Parathyroid adenoma (tissue), 2 donors: Measurements from ENCODE around the gene TIMM23.

Source experiments
- H2AFZ ChIP-seq: fragments of 300-600 bp; sonication (generic); one replicate; pipeline ENCODE4 v1.7.0; 2017; ENCODE audit warnings: antibody characterized with exemption, mild to moderate bottlenecking
- H3K27ac ChIP-seq: fragments of 300-600 bp; sonication (generic); one replicate; pipeline ENCODE4 v1.7.0; 2017
- H3K27me3 ChIP-seq: fragments of 300-600 bp; sonication (generic); one replicate; pipeline ENCODE4 v1.7.0; 2017; ENCODE audit warnings: low read length; ENCODE audit not compliant: control insufficient read depth, insufficient read depth
- H3K36me3 ChIP-seq: fragments of 300-600 bp; sonication (generic); one replicate; pipeline ENCODE4 v1.7.0; 2017; ENCODE audit warnings: low read length; ENCODE audit not compliant: control insufficient read depth, insufficient read depth
- H3K4me1 ChIP-seq: fragments of 300-600 bp; sonication (generic); one replicate; pipeline ENCODE4 v1.7.0; 2017; ENCODE audit warnings: control low read depth
- H3K4me2 ChIP-seq: fragments of 300-600 bp; sonication (generic); one replicate; pipeline ENCODE4 v1.7.0; 2017; ENCODE audit warnings: low read length
- H3K4me3 ChIP-seq: fragments of 300-600 bp; sonication (generic); one replicate; pipeline ENCODE4 v1.7.0; 2017; ENCODE audit warnings: low read depth, low read length
- H3K79me2 ChIP-seq: fragments of 300-600 bp; sonication (generic); one replicate; pipeline ENCODE4 v1.7.0; 2017; ENCODE audit warnings: control low read depth
- H3K9ac ChIP-seq: fragments of 300-600 bp; sonication (generic); one replicate; pipeline ENCODE4 v1.7.0; 2017; ENCODE audit warnings: mild to moderate bottlenecking
- H3K9me3 ChIP-seq: fragments of 300-600 bp; sonication (generic); one replicate; pipeline ENCODE4 v1.7.0; 2017; ENCODE audit warnings: low read length; ENCODE audit not compliant: control insufficient read depth
- CTCF ChIP-seq: fragments of 300-600 bp; sonication (generic); IDR thresholded peaks from one replicate; pipeline ENCODE4 v1.7.0; 2017; ENCODE audit warnings: antibody characterized with exemption, mild to moderate bottlenecking
- donor health status: primary hyperparathyroidism.

TIMM23 gene

GRCh38 chr10:46033602-46034011, 61.3 kb downstream of the TIMM23 start:
- no peaks in the 10 kb centered on the region for H3K9me3 ChIP-seq

GRCh38 chr10:46035923-46036849, 63.9 kb downstream of the TIMM23 start:
- no peak overlapping the region for H2AFZ ChIP-seq
- H3K79me2 ChIP-seq: no peaks in the 10 kb centered on the region
- no peak overlapping the region for H3K4me3 ChIP-seq
- no peaks in the 10 kb centered on the region for H3K27me3 ChIP-seq
- no peak overlapping the region for H3K4me2 ChIP-seq
- H3K9ac ChIP-seq: no peak overlapping the region
- TF ChIP-seq CTCF: no peak
- no peaks in the 10 kb centered on the region for H3K4me1 ChIP-seq
- H3K9me3 ChIP-seq: no peaks in the 10 kb centered on the region
- no peak overlapping the region for H3K27ac ChIP-seq
- H3K36me3 ChIP-seq: no peaks in the 10 kb centered on the region

More at GRCh38 chr10:46033602-46034011, 61.3 kb downstream of the TIMM23 start:
- no peak for TF ChIP-seq CTCF
- no peaks in the 10 kb centered on the region for H3K36me3 ChIP-seq
- no peak overlapping the region for H3K4me2 ChIP-seq
- H3K4me1 ChIP-seq: peaks cover 5% of the 10 kb centered on the region
- no peak overlapping the region for H3K27ac ChIP-seq
- H3K27me3 ChIP-seq: no peaks in the 10 kb centered on the region
- peaks cover 12% of the 10 kb centered on the region for H3K79me2 ChIP-seq
- H3K9ac ChIP-seq: no peak overlapping the region
- no peak overlapping the region for H2AFZ ChIP-seq
- no peak overlapping the region for H3K4me3 ChIP-seq

GRCh38 chr10:46037107-46037825, 65.0 kb downstream of the TIMM23 start:
- H3K79me2 ChIP-seq: no peaks in the 10 kb centered on the region
- no peak overlapping the region for H2AFZ ChIP-seq
- TF ChIP-seq CTCF: no peak
- H3K27me3 ChIP-seq: no peaks in the 10 kb centered on the region
- no peaks in the 10 kb centered on the region for H3K9me3 ChIP-seq
- H3K27ac ChIP-seq: no peak overlapping the region
- H3K4me3 ChIP-seq: no peak overlapping the region
- no peak overlapping the region for H3K9ac ChIP-seq
- no peaks in the 10 kb centered on the region for H3K36me3 ChIP-seq
- H3K4me1 ChIP-seq: no peaks in the 10 kb centered on the region
- no peak overlapping the region for H3K4me2 ChIP-seq

- Histone ChIP-seq H3K27ac (no peak overlapping the region), H3K4me3 (no peak overlapping the region), H3K9me3 (no peaks in the 10 kb centered on the region), H3K9ac (no peak overlapping the region), H2AFZ (no peak overlapping the region), H3K4me1 (no peaks in the 10 kb centered on the region), H3K4me2 (no peak overlapping the region), H3K36me3 (no peaks in the 10 kb centered on the region), H3K27me3 (no peaks in the 10 kb centered on the region), H3K79me2 (no peaks in the 10 kb centered on the region)
- TF ChIP-seq CTCF: no peak
Observed at GRCh38 chr10:46040004-46040403, 67.7 kb downstream of the TIMM23 start.
